NOMO-1 (cell line): ENCODE data around the gene EHD1.
A peak's percentile ranks its signal among the peaks of the same experiment; 100 is the strongest.

Experiments used
- DNase-seq, 2 experiments: peaks; one replicate each; lab custom pipeline; 2025; ENCODE audit not compliant: unreplicated experiment in 2 of 2; lab: John Stamatoyannopoulos, UW

EHD1 gene

GRCh38 chr11:64875369-64876228 is 2.8 kb downstream of the EHD1 start:
- DNase-seq, result peak; percentile 91 to 93

GRCh38 chr11:64874308-64875240 is 3.8 kb downstream of the EHD1 start:
- no peak for DNase-seq

- no peak for DNase-seq
These were observed 5.5 kb downstream of the EHD1 start for GRCh38 chr11:64872790-64873488.

GRCh38 chr11:64871492-64871891 is 6.9 kb downstream of the EHD1 start:
- DNase-seq, result no peak

GRCh38 chr11:64870893-64871466 is 7.4 kb downstream of the EHD1 start:
- no peak for DNase-seq

GRCh38 chr11:64870176-64870892 is 8.1 kb downstream of the EHD1 start:
- peak; percentile 38 to 44 for DNase-seq

- no peak for DNase-seq
These were observed 8.7 kb downstream of the EHD1 start for GRCh38 chr11:64869571-64870175.

GRCh38 chr11:64868904-64869570 is 9.4 kb downstream of the EHD1 start:
- DNase-seq, result no peak

- DNase-seq, result no peak
These were observed 10.5 kb downstream of the EHD1 start for GRCh38 chr11:64867748-64868462.

- no peak for DNase-seq
These were observed 12.3 kb downstream of the EHD1 start for GRCh38 chr11:64866173-64866491.

GRCh38 chr11:64865286-64866172 is 12.9 kb downstream of the EHD1 start:
- no peak for DNase-seq

GRCh38 chr11:64864473-64865285 is 13.7 kb downstream of the EHD1 start:
- peak; percentile 65 to 68 for DNase-seq

- no peak for DNase-seq
These were observed 14.3 kb downstream of the EHD1 start for GRCh38 chr11:64864135-64864472.

- no peak for DNase-seq
These were observed 14.9 kb downstream of the EHD1 start for GRCh38 chr11:64863391-64864060.

- no peak for DNase-seq
These were observed 15.4 kb downstream of the EHD1 start for GRCh38 chr11:64862987-64863390.

GRCh38 chr11:64861227-64861975 is 17.0 kb downstream of the EHD1 start:
- no peak for DNase-seq
